GM12892 (cell line): ENCODE data around the gene MRPL28.

ENCODE experiments used
- DNase-seq: peaks from one replicate; pipeline ENCODE4 v3.0.0; 2011; ENCODE audit not compliant: insufficient read length
- FAIRE-seq: peaks from 2 replicates; lab custom pipeline; 2011; peaks lifted over from hg19 to GRCh38; lab: Jason Lieb, UNC
- POLR2A ChIP-seq: IDR thresholded peaks from 2 replicates; pipeline ENCODE4 v1.6.1; 2011; ENCODE audit warnings: low read depth, low read length, control low read depth
- POLR2AphosphoS5 ChIP-seq: IDR thresholded peaks from 2 replicates; pipeline ENCODE4 v1.6.1; 2011; ENCODE audit warnings: low read depth, low read length, control low read depth
- TAF1 ChIP-seq: IDR thresholded peaks from 2 replicates; pipeline ENCODE4 v1.6.1; 2011; ENCODE audit warnings: low read depth, mild to moderate bottlenecking, control low read depth, low read length, borderline replicate concordance

Gene MRPL28

DNA sequence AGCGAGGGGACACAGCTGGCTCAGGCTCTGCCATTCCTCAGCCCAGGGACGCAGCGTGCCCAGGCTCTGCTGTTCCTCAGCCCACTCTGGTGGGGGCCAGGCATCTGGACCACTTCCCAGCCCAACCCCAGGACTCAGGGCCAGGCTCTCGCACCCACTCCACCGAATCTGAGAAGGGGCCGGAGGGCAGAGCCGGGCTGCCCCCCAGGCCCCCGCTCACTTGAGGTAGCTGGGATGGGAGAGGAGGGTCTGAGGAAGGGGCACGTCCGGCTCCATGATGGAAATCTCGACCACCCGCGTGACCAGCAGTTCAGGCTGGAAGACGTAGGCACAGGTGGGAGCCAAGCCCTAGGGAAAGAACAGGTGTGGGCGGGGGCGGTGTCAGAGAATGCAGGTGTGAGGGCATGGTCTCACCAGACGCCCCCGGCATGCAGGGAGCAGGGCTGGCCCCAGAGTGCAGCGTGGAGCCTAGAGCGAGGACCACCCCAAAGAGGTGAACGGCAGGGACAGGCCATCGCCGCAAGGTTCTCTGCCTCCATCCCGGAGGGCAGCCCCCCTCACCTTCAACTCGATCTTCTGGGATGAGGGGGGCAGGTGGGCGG lies 6.6 kb upstream of the MRPL28 start:
- no peak for DNase-seq
- FAIRE-seq: no peak
- TF ChIP-seq TAF1: no peak
- no peak for TF ChIP-seq POLR2A
- TF ChIP-seq POLR2AphosphoS5: no peak

DNA sequence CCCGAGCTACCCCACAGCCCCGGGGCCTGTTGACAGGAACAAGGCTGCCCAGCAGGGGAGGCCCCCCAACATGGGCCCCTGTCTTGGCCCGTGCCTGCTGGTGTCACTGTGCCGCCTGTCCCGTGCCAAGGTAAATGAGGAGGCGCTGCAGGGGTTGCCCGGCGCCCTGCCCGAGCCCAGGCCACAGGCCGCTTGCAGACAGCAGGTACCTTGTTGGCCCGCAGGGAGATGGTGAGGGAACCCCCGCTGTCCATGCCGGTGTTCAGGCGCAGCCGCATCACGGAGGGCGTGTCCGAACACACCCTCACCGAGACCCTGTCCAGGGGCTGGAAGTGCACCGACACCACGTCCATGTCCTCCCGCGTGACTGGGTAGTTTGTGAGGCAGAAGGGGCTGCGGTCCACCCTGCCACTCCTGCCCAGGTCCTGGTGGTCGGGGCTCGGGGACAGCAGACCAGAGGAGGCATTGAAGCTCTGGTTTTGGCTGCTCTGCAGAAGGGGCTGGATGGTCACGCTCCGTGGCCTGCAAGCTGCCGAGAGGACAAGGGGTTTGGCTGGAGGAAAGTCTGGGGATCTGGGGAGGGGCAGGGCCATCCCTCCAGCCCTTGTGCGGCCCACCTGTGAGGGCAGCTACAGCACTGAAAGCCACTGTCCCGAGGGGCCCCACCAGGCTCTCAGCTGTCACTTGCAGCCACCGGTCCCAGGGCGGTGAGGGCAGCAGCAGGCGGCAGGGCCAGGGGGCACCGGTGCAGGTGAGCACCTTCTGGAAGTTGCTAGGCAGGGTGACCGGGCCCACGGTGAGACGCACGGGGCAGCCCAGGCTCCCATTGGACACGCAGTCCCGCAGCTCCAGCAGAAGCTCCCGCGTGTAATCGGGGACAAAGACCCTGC lies 5.8 kb upstream of the MRPL28 start:
- no peak for FAIRE-seq
- no peak for DNase-seq
- TF ChIP-seq POLR2AphosphoS5: no peak
- no peak for TF ChIP-seq POLR2A

DNA sequence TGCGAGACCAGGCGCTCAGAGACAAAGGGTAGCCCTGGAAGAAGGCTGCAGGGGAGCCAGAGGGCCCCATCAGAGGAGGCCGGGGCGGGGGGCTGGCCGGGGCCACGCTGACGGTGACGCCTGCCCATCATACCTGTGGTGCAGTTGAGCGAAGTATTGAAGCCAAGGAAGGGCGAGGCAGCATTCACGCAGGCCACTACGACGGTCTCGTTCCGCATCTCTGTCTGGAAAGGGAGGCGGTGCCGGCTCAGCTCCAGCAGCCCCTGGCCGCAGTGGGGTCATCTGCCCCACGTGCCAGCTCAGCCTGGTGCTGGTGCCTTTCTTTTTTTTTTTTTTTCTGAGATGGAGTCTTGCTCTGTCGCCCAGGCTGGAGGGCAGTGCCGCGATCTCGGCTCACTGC lies 4.9 kb upstream of the MRPL28 start:
- no peak for DNase-seq
- no peak for FAIRE-seq

DNA sequence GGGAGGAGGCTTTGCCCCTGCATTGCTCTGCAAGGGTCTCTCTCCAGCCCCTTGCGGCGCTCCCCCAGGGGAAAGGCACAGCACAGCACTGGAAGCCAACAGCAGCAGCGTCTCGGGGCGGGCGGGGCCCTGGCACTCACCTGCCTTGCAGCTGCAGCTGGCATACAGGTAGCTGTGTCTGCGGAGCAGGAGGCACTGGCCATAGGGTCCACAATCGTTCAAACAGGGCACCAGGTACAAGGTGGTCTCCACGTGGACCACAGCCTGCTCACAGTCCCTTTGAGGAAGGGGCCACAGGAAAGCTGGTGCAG lies 4.2 kb upstream of the MRPL28 start:
- DNase-seq: no peak
- no peak for FAIRE-seq
- TF ChIP-seq POLR2A (no peak), POLR2AphosphoS5 (no peak), TAF1 (no peak)

More for the DNA sequence above, 4.9 kb upstream of the MRPL28 start:
- no peak for TF ChIP-seq TAF1
- TF ChIP-seq POLR2AphosphoS5: no peak
- TF ChIP-seq POLR2A: no peak

DNA sequence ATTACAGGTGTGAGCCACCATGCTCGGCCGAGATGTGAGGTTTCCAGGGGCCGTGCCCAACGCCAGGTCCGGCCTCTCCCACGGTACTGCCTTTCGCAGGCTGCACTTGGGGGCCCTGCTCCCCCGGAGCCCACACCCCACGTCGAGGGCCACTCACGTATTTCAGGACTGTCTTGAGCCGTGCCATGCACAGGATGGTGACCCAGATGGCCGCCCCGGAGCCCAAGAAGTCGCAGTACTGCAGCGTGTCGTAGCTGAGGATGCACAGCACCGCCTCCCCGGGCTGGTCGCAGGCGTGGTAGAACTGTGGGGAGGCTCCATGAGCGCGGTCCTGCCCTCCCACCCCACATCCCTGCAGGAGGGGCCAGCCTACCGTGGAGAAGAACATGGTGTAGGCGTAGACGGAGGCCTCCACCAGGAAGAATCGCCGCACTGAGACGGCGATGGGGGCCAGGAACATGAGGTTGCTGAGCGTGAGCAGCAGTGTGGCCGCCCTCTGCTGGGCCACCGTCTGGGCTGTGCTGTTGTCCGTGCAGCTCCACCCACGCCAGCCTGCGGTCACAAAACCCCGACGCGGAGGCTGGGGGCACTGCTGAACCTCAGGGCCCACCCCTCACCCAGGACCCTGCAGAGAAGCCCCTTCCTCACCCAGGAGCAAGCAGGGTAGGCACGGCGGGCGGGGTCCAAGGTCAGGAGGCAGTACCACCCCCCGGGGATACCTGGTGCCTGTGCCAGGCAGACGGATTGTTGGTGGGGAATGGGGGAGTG lies 3.7 kb upstream of the MRPL28 start:
- TF ChIP-seq TAF1 (no peak), POLR2AphosphoS5 (no peak), POLR2A (no peak)
- FAIRE-seq (no peak), DNase-seq (no peak)

DNA sequence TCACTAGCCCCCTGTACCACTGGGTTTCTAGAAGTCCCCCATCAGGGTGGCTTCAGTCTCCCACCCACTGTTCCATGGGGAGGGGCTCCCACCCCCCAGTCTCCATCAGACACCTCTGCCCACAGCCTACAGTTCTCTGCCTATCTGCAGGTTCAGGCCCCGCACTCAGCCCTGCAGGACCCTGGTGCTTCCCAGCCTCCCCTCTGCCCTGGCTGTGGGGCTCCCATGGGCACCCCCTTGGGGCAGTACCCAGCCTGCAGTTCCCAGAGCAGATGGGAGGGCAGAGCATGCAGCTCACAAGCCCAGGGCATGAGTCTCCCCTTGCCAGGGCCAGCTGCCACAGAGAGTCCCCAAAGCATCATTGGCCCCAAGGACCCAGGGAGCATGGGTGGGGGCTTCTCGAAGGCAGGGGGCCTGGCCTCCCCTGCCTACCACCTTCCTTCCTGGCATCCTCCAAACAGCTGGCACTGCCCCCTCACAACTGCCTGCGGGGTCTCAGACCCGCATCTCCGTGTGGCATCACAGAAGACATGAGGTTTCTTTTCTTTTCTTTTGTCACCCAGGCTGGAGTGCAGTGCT lies 2.8 kb upstream of the MRPL28 start:
- FAIRE-seq: no peak
- TF ChIP-seq TAF1: no peak
- TF ChIP-seq POLR2AphosphoS5: no peak
- TF ChIP-seq POLR2A: no peak

DNA sequence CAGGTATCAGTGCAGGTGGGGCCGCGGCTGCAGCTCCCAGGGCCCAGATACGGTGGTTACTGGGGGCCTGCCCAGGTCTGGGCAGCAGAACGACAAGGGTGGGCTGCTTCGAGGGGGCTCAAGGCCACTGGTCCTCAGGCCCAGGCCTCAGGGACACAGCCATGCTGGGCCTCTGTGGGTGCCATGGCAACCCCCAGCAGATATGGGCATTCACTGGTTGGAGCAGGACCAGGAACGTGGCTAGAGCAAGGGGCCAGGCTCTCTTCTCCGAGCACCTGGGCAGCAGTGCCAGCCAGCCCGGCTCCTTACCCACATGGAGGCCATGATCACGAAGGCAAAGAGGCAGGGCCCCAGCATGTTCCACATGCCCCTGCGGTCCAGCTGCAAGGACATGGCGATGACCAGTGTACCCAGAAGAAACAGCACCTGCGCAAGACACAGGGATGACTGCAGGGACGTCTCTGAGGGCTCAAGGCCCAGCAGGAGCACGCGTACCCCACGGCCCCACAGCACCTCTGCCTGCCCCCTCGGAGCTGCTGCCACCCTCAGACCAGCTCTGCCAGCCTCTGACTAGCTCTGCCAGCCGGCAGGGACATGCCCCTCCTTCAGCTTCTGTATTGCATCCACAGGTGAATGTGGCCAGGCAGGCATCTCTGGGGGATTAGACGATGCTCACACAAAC lies 2.1 kb upstream of the MRPL28 start:
- no peak for TF ChIP-seq TAF1
- TF ChIP-seq POLR2A: no peak
- TF ChIP-seq POLR2AphosphoS5: no peak
- FAIRE-seq: no peak
- DNase-seq: no peak

More for the DNA sequence above, 2.8 kb upstream of the MRPL28 start:
- DNase-seq: no peak

DNA sequence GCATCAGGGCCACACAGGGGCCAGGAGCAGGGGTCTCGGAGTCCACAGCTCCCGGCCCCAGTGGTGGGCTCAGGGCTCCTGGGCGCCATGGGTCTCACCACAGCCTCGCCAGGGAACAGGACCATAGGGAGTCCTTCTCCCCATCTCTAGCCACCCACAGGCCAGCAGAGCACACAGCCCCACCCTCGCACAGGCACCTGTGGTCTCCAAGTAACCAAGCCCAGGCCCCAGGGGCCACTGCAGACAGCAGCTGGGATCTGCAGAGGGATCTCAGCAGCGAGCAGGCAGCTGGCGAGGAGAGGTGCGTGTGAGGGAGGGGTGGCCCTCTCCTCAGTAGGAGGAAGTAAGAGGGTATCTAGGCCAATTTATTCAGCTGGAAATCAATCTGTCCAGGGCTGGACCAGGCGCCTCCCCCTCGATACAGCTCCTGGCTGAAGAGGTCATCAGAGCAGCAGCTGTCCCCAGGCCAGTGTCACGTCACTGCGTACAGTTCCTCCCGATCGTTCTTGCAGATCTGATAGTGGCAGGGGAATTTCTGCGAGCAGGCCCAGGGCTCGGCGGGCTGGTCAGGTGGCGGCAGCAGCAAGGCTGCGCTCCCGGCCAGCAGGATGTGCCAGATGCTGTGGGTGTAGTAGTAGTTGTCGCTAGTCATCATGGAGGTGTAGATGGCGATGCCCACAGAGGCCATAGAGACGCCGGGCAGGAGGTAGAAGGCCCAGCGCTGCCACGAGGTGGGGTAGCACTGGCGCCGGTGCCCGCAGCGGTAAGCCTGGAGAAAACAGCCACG lies 1.4 kb upstream of the MRPL28 start:
- TF ChIP-seq POLR2AphosphoS5: no peak
- TF ChIP-seq TAF1: no peak
- TF ChIP-seq POLR2A: no peak
- DNase-seq: no peak
- FAIRE-seq: no peak

DNA sequence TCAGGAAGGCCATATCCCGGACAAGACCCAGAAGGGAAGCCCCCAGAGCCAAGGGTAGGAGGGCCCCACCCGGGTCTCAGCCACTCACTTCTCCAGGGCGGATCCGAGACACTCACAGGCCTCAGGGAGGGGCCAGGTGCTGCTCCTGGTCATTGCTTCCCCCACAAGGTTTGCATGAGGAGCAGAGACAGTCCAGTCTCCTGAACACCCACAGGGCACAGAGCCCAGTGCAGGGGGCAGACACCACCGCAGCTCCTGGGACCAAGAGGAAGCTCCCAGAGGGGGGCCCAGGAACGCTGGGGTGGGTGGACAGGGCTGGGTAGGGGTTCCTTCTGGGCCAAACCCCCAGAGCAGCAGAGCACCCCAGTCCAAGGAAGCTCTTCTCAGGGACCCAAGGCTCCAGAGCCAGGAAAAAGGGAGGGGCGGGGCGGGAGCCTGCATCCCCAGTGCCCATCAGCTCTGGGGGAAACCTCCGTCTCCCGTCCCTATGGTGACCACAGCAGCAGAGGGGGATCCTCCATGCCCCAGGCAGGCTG lies 709 bp upstream of the MRPL28 start:
- DNase-seq (peak; percentile 60), FAIRE-seq (peak; percentile 60)
- TF ChIP-seq POLR2AphosphoS5: no peak

DNA sequence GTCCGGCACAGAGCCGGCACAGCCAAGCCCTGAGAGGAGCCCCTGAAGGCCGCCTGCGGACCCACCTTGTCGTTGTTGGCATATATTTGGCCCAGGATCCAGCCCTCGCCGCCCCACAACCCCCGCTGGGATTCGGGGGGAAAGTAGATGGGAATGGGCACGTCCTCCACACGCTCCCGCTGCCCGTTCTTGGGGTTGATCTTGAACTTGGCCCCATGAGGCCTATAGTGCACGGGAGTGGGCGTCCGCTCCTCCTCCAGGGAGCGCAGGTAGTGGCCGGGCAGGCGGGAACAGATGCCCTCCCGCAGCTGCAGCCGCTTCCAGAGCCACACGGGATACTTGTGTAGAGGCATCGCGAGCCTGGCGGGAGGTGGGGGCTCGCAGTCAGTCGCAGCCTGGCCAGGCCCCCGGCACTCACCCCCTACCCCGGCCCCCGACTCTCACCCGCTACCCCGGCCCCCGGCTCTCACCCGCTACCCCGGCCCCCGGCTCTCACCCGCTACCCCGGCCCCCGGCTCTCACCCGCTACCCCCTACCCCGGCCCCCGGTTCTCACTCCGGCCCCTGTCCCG lies 387 bp downstream of the MRPL28 start:
- DNase-seq (no peak), FAIRE-seq (no peak)

More for the DNA sequence above, 387 bp downstream of the MRPL28 start:
- no peak for TF ChIP-seq POLR2A
- no peak for TF ChIP-seq TAF1
- no peak for TF ChIP-seq POLR2AphosphoS5
